NCI-H1694 (cell line): ENCODE measurements around the gene KRTDAP.

Experiments
- DNase-seq: peaks from one replicate; lab custom pipeline; 2025; lab: John Stamatoyannopoulos, UW

Gene KRTDAP

GRCh38 chr19:35451338-35452096 is 38.7 kb downstream of the KRTDAP start:
- DNase-seq = no peak

- no peak for DNase-seq
Measured at GRCh38 chr19:35449359-35450043, 40.8 kb downstream of the KRTDAP start.

GRCh38 chr19:35447606-35448469 is 42.4 kb downstream of the KRTDAP start, which contains the start of gene FFAR2:
FFAR2 (plus strand) TSS chr19:35448257; CDS start chr19:35449715, 1,458 bp downstream.
- DNase-seq = no peak

- DNase-seq = no peak
Measured at GRCh38 chr19:35445826-35446593, 44.3 kb downstream of the KRTDAP start.

- no peak for DNase-seq
Measured at GRCh38 chr19:35444735-35445134, 45.5 kb downstream of the KRTDAP start.

- no peak for DNase-seq
Measured at GRCh38 chr19:35442091-35442490, 48.2 kb downstream of the KRTDAP start.

- DNase-seq = no peak
Measured at GRCh38 chr19:35439921-35440320, 50.3 kb downstream of the KRTDAP start.

GRCh38 chr19:35438527-35438926 is 51.7 kb downstream of the KRTDAP start:
- DNase-seq = no peak

- DNase-seq = no peak
Measured at GRCh38 chr19:35438096-35438495, 52.2 kb downstream of the KRTDAP start.

- DNase-seq = no peak
Measured at GRCh38 chr19:35437406-35437951, 52.8 kb downstream of the KRTDAP start.
